ENCODE measurements around the gene RAD52.

GRCh38 chr12:894226-894625 lies 55.3 kb downstream of the RAD52 start:
- no peak for TF ChIP-seq CTCF (IDR thresholded peaks at IDR 0.05 in 4 of 5, conservative IDR thresholded peaks at IDR 0.05 in 1 of 5)
- TF ChIP-seq POLR2A (IDR thresholded peaks at IDR 0.05), result no peak

All from gastrocnemius medialis (tissue), 4 donors.